HG03520 (cell line): ENCODE data around the gene LYPD3.
"Not testable (repeated sequence)": the region's sequence is repeated elsewhere in the genome, so short reads cannot be mapped to it uniquely, and the experiment has no call there.

Experiments
- ATAC-seq: cut with Tn5 transposase; IDR thresholded peaks from one replicate; pipeline ENCODE4 v1.9.1; 2021; ENCODE audit warnings: mild to moderate bottlenecking, moderate library complexity; ENCODE audit not compliant: unreplicated experiment

Gene LYPD3

GRCh38 chr19:43462785-43463380, 2.5 kb downstream of the LYPD3 start:
- ATAC-seq: no peak

GRCh38 chr19:43462383-43462782, 3.0 kb downstream of the LYPD3 start:
- ATAC-seq: no peak

- no peak for ATAC-seq
These were observed 4.1 kb downstream of the LYPD3 start for GRCh38 chr19:43461303-43461702.

- ATAC-seq: no peak
These were observed 4.9 kb downstream of the LYPD3 start for GRCh38 chr19:43460362-43461016.

- no peak for ATAC-seq
These were observed 7.6 kb downstream of the LYPD3 start for GRCh38 chr19:43457809-43458208.

- no peak for ATAC-seq
These were observed 9.9 kb downstream of the LYPD3 start for GRCh38 chr19:43455321-43456113.

GRCh38 chr19:43454031-43454430, 11.4 kb downstream of the LYPD3 start:
- no peak for ATAC-seq

GRCh38 chr19:43452582-43452981, 12.8 kb downstream of the LYPD3 start:
- ATAC-seq: no peak

- no peak for ATAC-seq
These were observed 14.8 kb downstream of the LYPD3 start for GRCh38 chr19:43450545-43450997.

- no peak for ATAC-seq
These were observed 17.8 kb downstream of the LYPD3 start for GRCh38 chr19:43447655-43448054.

- ATAC-seq: no peak
These were observed 18.5 kb downstream of the LYPD3 start for GRCh38 chr19:43446746-43447489.

GRCh38 chr19:43445426-43445825, 20.0 kb downstream of the LYPD3 start:
- ATAC-seq: no peak

- no peak for ATAC-seq
These were observed 20.7 kb downstream of the LYPD3 start for GRCh38 chr19:43444531-43445287.

- ATAC-seq: not testable (repeated sequence)
These were observed 21.3 kb downstream of the LYPD3 start for GRCh38 chr19:43444091-43444490.

GRCh38 chr19:43441716-43442115, 23.7 kb downstream of the LYPD3 start:
- no peak for ATAC-seq

GRCh38 chr19:43439709-43440063, 25.7 kb downstream of the LYPD3 start:
- no peak for ATAC-seq

GRCh38 chr19:43439032-43439708, 26.2 kb downstream of the LYPD3 start:
- no peak for ATAC-seq

GRCh38 chr19:43438291-43439031, 26.9 kb downstream of the LYPD3 start:
- ATAC-seq: no peak

- ATAC-seq: no peak
These were observed 27.7 kb downstream of the LYPD3 start for GRCh38 chr19:43437712-43438111.
